Vagina (tissue), 2 donors: ENCODE results near the gene ABTB2.

Experiments
- CTCF ChIP-seq, 3 experiments: fragments of 450-650 bp in 2 of 3; fragments of 200-600 bp in 1 of 3; sonication (generic) in 1 of 3; IDR thresholded peaks; one replicate each; pipeline ENCODE4 v1.5.1; 2017 to 2019; ENCODE audit warnings: antibody characterized with exemption in 3 of 3, mild to moderate bottlenecking in 2 of 3, moderate library complexity in 2 of 3
- POLR2A ChIP-seq, 2 donors: fragments of 450-650 bp; IDR thresholded peaks; one replicate each; pipeline ENCODE4 v1.6.1; 2017; ENCODE audit warnings: antibody characterized with exemption in 2 of 2, mild to moderate bottlenecking in 2 of 2, moderate library complexity in 2 of 2
- POLR2AphosphoS5 ChIP-seq, 2 donors: sonication (generic); formaldehyde crosslinking; IDR thresholded peaks; one replicate each; pipeline ENCODE4 v1.9.0; 2017; ENCODE audit warnings: antibody characterized with exemption in 2 of 2, mild to moderate bottlenecking in 2 of 2, low read depth in 1 of 2; ENCODE audit not compliant: insufficient read depth in 1 of 2

GRCh38 chr11:34124885-34125668 lies 232.7 kb downstream of the ABTB2 start:
- TF ChIP-seq CTCF (IDR thresholded peaks at IDR 0.05) (no peak), POLR2AphosphoS5 (IDR thresholded peaks at IDR 0.05; ENCODE audit: insufficient read depth in 1 of 2, low read depth in 1 of 2) (no peak), POLR2A (IDR thresholded peaks at IDR 0.05) (no peak)
